ENCODE measurements around the gene TSPAN14.

TSPAN14 gene

GRCh38 chr10:80470266-80470665, 16.2 kb downstream of the TSPAN14 start:
- Histone ChIP-seq H3K79me2 (ENCODE audit: insufficient read depth, low read length) (peaks cover 39% of the 10 kb centered on the region), H4K20me1 (ENCODE audit: insufficient read depth, low read length) (no peaks in the 10 kb centered on the region), H3K27ac (ENCODE audit: low read depth, low read length, poor library complexity, severe bottlenecking) (peak overlapping the region; percentile 97), H2AFZ (ENCODE audit: low read length) (no peak overlapping the region), H3K27me3 (ENCODE audit: insufficient read depth, low read length) (no peaks in the 10 kb centered on the region), H3K36me3 (ENCODE audit: insufficient read depth, low read length) (peaks cover 30% of the 10 kb centered on the region), H3K4me2 (ENCODE audit: low read length) (0 out of 2 replicates have a peak overlapping the region, but pooled peaks have one; percentile 32), H3K4me3 (ENCODE audit: low read depth, low read length, poor library complexity, severe bottlenecking) (no peak overlapping the region), H3K9me2 (ENCODE audit: low read depth, low read length) (no peaks in the 10 kb centered on the region), H3K9me3 (ENCODE audit: low read length) (no peaks in the 10 kb centered on the region), H3F3A (ENCODE audit: insufficient read depth, low read length) (peaks cover 9% of the 10 kb centered on the region; the same call in 1 of the 2 replicates), H3K4me1 (ENCODE audit: insufficient read depth, low read length, severe bottlenecking) (peaks cover 93% of the 10 kb centered on the region), H3K9ac (ENCODE audit: low read length) (peak overlapping the region; percentile 43; the same call in 1 of the 2 replicates)
- TF ChIP-seq EZH2 (IDR thresholded peaks at IDR 0.05; ENCODE audit: borderline replicate concordance, low read length), result no peak
- TF ChIP-seq CTCF (IDR thresholded peaks at IDR 0.05; ENCODE audit: low read length), result no peak

- Histone ChIP-seq H3K9me2 (ENCODE audit: low read depth, low read length) (no peaks in the 10 kb centered on the region), H4K20me1 (ENCODE audit: insufficient read depth, low read length) (no peaks in the 10 kb centered on the region), H3K36me3 (ENCODE audit: insufficient read depth, low read length) (peaks cover 30% of the 10 kb centered on the region), H2AFZ (ENCODE audit: low read length) (no peak overlapping the region), H3K4me1 (ENCODE audit: insufficient read depth, low read length, severe bottlenecking) (peaks cover 85% of the 10 kb centered on the region), H3K9ac (ENCODE audit: low read length) (peak overlapping the region; percentile 43), H3K4me3 (ENCODE audit: low read depth, low read length, poor library complexity, severe bottlenecking) (no peak overlapping the region), H3K27ac (ENCODE audit: low read depth, low read length, poor library complexity, severe bottlenecking) (peak overlapping the region; percentile 97), H3K9me3 (ENCODE audit: low read length) (no peaks in the 10 kb centered on the region), H3F3A (ENCODE audit: insufficient read depth, low read length) (peaks cover 7% of the 10 kb centered on the region; the same call in 1 of the 2 replicates), H3K27me3 (ENCODE audit: insufficient read depth, low read length) (no peaks in the 10 kb centered on the region), H3K4me2 (ENCODE audit: low read length) (peak overlapping the region; percentile 32; the same call in 1 of the 2 replicates), H3K79me2 (ENCODE audit: insufficient read depth, low read length) (peaks cover 36% of the 10 kb centered on the region)
- TF ChIP-seq EZH2 (IDR thresholded peaks at IDR 0.05; ENCODE audit: borderline replicate concordance, low read length), result no peak
- no peak for TF ChIP-seq CTCF (IDR thresholded peaks at IDR 0.05; ENCODE audit: low read length)
These were observed 16.9 kb downstream of the TSPAN14 start for GRCh38 chr10:80471001-80471400.

- Histone ChIP-seq H3K4me2 (ENCODE audit: low read length) (peak overlapping the region; percentile 32), H3F3A (ENCODE audit: insufficient read depth, low read length) (peaks cover 7% of the 10 kb centered on the region; the same call in 1 of the 2 replicates), H3K27me3 (ENCODE audit: insufficient read depth, low read length) (no peaks in the 10 kb centered on the region), H4K20me1 (ENCODE audit: insufficient read depth, low read length) (no peaks in the 10 kb centered on the region), H3K4me1 (ENCODE audit: insufficient read depth, low read length, severe bottlenecking) (peaks cover 78% of the 10 kb centered on the region), H2AFZ (ENCODE audit: low read length) (no peak overlapping the region), H3K9me3 (ENCODE audit: low read length) (no peaks in the 10 kb centered on the region), H3K79me2 (ENCODE audit: insufficient read depth, low read length) (peaks cover 34% of the 10 kb centered on the region), H3K4me3 (ENCODE audit: low read depth, low read length, poor library complexity, severe bottlenecking) (peak overlapping the region; percentile 7), H3K36me3 (ENCODE audit: insufficient read depth, low read length) (peaks cover 32% of the 10 kb centered on the region), H3K9me2 (ENCODE audit: low read depth, low read length) (no peaks in the 10 kb centered on the region), H3K9ac (ENCODE audit: low read length) (peak overlapping the region; percentile 43; the same call in 1 of the 2 replicates), H3K27ac (ENCODE audit: low read depth, low read length, poor library complexity, severe bottlenecking) (peak overlapping the region; percentile 97)
- TF ChIP-seq EZH2 (IDR thresholded peaks at IDR 0.05; ENCODE audit: borderline replicate concordance, low read length), result no peak
- TF ChIP-seq CTCF (IDR thresholded peaks at IDR 0.05; ENCODE audit: low read length), result no peak
These were observed 17.7 kb downstream of the TSPAN14 start for GRCh38 chr10:80471715-80472233.

All from OCI-LY1 (cell line).